RPMI8226 (cell line): ENCODE data around the gene HDGF.

Experiments
- DNase-seq: peaks from one replicate; pipeline ENCODE4 v3.0.0-alpha.2; 2015

Gene HDGF

GRCh38 chr1:156744786-156745419 is 6.6 kb downstream of the HDGF start:
- DNase-seq, result no peak

- no peak for DNase-seq
Measured at GRCh38 chr1:156744344-156744743, 7.1 kb downstream of the HDGF start.

GRCh38 chr1:156743367-156744302 is 7.8 kb downstream of the HDGF start:
- DNase-seq, result no peak

- DNase-seq, result no peak
Measured at GRCh38 chr1:156742801-156743200, 8.7 kb downstream of the HDGF start.

GRCh38 chr1:156742017-156742416 is 9.5 kb downstream of the HDGF start:
- no peak for DNase-seq

GRCh38 chr1:156741481-156741983 is 9.9 kb downstream of the HDGF start:
- no peak for DNase-seq

- peak; percentile 100 for DNase-seq
Measured at GRCh38 chr1:156740741-156741480, 10.6 kb downstream of the HDGF start, which contains the start of gene MRPL24. TSS of gene MRPL24 (minus strand) at chr1:156741088. CDS start at chr1:156738704, 2,384 bp downstream.

- DNase-seq, result peak; percentile 57
Measured at GRCh38 chr1:156740237-156740740, 11.2 kb downstream of the HDGF start.

GRCh38 chr1:156738916-156739315 is 12.6 kb downstream of the HDGF start:
- no peak for DNase-seq

- no peak for DNase-seq
Measured at GRCh38 chr1:156738407-156738806, 13.1 kb downstream of the HDGF start.

- no peak for DNase-seq
Measured at GRCh38 chr1:156733989-156734584, 17.4 kb downstream of the HDGF start.

GRCh38 chr1:156728599-156729462 is 22.6 kb downstream of the HDGF start, which contains the start of gene ISG20L2:
TSS of gene ISG20L2 (minus strand) at chr1:156728766. CDS start at chr1:156727652, 1,114 bp downstream.
- peak; percentile 99 for DNase-seq

GRCh38 chr1:156727926-156728598 is 23.4 kb downstream of the HDGF start, which contains the start of gene METTL25B:
TSS of gene METTL25B (plus strand) at chr1:156728469. CDS start at chr1:156729105, 636 bp downstream.
- DNase-seq, result peak; percentile 94

GRCh38 chr1:156727492-156727891 is 24.0 kb downstream of the HDGF start:
- no peak for DNase-seq

- peak; percentile 83 for DNase-seq
Measured at GRCh38 chr1:156726549-156727226, 24.8 kb downstream of the HDGF start.

GRCh38 chr1:156725683-156726280 is 25.7 kb downstream of the HDGF start:
- DNase-seq, result peak; percentile 95

GRCh38 chr1:156721535-156721934 is 29.9 kb downstream of the HDGF start:
- DNase-seq, result no peak

GRCh38 chr1:156721131-156721530 is 30.3 kb downstream of the HDGF start:
- DNase-seq, result no peak

GRCh38 chr1:156717351-156717750 is 34.1 kb downstream of the HDGF start:
- DNase-seq, result no peak
